ENCODE data around the gene KLHL40.

DNA sequence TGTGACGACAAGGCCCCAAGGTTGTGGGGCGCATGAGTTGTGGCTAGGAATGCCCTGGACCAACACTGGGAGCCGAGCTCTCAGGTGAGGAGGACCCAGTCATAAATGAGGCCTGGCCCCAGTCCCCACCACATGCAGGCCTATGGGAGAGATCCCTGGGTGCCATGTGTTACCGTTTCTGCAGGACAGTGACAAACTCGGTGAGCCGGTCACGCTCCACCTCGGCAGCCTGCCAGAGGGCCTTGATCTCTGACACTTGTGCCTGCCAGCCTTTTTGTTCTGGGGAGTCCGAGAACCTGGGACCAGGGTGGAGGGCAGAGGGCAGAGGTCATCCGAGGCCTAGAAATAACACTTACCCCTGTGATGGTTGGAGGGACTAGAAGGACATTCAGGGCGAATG, 45.0 kb downstream of the KLHL40 start:
- TF ChIP-seq, protein P1, sequence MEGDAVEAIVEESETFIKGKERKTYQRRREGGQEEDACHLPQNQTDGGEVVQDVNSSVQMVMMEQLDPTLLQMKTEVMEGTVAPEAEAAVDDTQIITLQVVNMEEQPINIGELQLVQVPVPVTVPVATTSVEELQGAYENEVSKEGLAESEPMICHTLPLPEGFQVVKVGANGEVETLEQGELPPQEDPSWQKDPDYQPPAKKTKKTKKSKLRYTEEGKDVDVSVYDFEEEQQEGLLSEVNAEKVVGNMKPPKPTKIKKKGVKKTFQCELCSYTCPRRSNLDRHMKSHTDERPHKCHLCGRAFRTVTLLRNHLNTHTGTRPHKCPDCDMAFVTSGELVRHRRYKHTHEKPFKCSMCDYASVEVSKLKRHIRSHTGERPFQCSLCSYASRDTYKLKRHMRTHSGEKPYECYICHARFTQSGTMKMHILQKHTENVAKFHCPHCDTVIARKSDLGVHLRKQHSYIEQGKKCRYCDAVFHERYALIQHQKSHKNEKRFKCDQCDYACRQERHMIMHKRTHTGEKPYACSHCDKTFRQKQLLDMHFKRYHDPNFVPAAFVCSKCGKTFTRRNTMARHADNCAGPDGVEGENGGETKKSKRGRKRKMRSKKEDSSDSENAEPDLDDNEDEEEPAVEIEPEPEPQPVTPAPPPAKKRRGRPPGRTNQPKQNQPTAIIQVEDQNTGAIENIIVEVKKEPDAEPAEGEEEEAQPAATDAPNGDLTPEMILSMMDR (IDR thresholded peaks at IDR 0.05; ENCODE audit: poor library complexity) = no peak
- TF ChIP-seq EZH2 (IDR thresholded peaks at IDR 0.05; ENCODE audit: borderline replicate concordance) (no peak), EZH2phosphoT487 (IDR thresholded peaks at IDR 0.05; ENCODE audit: low read depth, severe bottlenecking, unreplicated experiment) (no peak)
